CD4-positive, alpha-beta T cell treated with Interleukin-15 for 4 hours (primary cell): ENCODE results near the gene MRTFA.
"Not testable (repeated sequence)": the region's sequence is repeated elsewhere in the genome, so short reads cannot be mapped to it uniquely, and the experiment has no call there.

Experiments
- DNase-seq: peaks from one replicate; pipeline ENCODE4 v3.0.0-alpha.2; 2020; ENCODE audit warnings: low spot score

The MRTFA gene

DNA sequence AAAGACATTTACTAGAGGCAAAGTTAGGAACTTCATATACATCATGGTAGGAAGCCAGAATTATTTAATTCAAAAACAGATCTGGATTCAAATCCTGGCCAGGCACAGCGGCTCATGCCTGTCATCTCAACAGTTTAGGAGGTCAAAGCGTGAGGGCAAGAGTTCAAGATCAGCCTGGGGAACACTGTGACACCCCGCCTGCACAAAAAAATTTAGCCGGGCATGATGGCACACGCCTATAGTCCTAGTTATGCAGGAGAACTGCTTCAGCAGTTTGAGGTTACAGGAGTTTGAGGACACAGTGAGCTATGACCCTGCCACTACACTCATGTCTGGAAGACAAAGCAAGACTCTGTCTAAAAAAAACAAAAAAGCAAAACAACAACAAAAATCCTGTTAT is 8.9 kb downstream of the MRTFA start:
- DNase-seq = no peak

DNA sequence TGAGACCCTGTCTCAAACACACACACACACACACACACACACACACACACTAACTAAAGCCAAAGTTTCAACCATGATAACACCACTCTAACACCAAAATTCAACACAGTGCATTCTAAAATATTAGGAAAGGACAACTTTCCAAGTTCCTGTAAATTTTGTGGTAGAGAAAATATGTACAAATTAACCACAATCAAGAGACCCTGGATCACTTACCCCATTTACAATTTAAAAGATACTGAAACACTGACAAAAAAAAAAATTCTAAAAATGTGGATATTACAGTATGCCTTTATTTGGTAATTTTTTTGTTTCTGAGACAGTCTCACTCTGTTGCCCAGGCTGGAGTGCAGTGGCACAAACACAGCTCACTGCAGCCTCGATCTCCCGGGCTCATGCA is 9.7 kb downstream of the MRTFA start:
- DNase-seq = no peak

DNA sequence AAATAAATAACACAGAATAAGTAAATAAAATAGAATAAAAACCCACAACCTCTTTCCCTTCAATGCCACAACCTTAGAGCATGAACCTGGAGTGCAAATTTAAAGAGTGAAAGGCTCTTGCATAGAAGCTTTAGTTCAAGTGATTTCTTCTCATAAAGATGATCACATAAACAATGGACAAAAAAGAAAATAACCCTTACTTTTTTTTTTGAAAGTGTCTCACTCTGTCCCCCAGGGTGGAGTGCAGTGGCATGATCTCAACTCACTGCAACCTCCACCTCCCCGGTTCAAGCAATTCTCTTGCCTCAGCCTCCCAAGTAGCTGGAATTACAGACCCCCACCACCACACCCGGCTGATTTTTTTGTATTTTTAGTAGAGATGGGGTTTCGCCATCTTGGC is 10.7 kb downstream of the MRTFA start:
- not testable (repeated sequence) for DNase-seq

DNA sequence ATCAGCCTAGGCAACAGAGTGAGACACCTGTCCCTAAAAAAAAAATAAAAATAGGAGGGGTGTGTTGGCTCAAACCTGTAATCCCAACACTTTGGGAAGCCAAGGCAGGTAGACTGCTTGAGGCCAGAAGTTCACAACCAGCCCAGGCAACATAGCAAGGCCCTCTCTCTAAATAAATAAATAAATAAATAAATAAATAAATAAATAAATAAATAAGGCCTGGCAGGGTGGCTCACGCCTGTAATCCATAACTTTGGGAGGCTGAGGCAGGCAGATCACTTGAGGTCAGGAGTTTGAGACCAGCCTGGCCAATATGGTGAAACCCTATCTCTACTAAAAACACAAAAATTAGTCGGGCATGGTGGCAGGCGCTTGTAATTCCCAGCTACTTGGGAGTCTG is 11.2 kb downstream of the MRTFA start:
- not testable (repeated sequence) for DNase-seq

DNA sequence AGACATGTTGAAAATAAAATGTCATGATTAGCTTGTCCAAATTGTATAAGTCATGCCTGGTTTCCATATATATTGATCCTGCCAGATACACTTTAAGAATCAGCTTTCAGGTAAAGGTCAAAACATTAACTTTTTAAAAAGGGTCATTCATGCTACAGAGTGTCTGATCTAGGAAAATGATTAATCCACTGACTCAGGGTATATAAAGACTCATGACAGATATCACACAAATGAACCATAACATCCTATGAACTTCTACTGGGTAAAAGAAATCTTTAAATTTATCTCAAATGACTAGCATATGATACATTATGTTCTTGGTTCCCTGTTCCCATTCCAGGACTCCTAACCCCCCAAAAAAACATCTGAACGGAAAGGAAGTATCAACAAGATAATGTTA is 11.7 kb downstream of the MRTFA start:
- no peak for DNase-seq

DNA sequence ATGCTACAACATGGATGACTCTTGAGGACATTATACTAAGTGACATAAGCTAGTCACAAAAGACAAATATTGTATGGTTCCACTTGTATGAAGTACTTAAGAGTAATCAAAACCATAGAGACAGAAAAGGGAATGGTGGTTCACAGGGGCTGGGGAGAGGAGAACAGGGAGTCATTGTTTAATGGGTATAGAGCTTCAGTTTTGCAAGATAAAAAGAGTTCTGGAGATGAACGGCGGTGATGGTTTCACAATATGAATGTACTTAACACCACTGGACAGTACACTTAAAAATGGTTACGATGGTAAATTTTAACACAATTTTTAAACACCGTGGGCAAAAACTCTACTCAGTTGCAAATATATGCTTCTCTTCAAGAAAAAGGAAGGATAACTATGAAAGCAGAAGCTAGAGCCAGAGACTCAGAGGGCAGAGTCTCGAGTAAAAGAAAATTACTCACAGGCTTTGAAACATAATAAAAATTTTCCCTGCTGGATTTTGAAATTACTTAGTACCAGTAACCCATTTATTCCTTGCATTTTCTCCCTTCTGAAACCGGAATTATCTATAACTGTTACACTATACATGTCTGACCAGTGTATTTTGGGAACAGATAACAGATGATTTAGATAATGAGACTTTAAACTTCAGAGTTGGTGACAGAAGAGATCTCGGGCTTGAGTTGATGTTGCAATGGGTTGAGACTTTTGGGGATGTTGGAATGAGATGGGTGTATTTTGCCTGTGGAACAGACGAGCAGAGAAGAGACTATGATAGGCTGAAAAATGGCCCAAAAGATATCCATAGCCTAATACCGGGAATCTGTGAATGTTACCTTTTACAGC is 15.0 kb downstream of the MRTFA start:
- DNase-seq = no peak

DNA sequence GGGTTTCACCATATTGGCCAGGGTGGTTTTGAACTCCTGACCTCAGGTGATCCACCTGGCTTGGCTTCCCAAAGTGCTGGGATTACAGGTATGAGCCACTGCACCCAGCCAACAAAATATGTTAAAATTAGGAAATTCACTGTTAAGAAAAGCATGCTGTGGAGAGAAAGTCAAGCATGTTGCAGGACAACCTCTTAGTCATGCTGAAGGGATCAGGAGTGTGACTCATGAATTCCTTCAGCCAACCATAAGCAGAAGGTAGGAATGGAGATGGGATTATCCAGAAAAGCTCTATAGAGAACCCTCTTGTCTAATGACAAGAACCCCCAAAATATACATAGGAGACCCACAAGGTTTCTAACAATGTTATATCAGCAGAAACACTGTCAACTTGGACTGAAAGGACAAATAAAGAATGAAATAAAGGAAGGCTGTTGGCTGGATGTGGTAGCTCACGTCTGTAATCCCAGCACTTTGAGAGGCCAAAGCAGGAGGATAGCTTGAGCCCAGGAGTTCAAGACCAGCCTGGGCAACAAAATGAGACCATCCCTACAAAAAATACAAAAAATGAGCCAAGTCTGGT is 16.0 kb downstream of the MRTFA start:
- DNase-seq = no peak

DNA sequence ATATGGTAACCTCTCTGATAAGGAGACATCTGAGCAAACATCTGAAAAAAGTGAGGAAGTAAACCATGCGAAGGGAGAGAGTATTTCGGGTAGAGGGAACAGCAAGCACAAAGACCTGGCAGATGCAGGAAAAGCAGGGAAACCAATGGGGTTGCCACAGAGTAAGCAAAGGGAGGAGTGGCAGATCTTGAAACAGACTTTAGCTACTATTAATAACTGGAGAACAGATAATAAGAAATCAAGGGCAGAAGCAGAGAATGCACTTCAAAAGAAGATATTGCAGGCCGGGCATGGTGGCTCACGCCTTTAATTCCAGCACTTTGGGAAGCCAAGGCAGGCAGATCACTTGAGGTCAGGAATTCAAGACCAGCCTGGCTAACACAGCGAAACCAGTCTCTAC is 18.1 kb downstream of the MRTFA start:
- no peak for DNase-seq

DNA sequence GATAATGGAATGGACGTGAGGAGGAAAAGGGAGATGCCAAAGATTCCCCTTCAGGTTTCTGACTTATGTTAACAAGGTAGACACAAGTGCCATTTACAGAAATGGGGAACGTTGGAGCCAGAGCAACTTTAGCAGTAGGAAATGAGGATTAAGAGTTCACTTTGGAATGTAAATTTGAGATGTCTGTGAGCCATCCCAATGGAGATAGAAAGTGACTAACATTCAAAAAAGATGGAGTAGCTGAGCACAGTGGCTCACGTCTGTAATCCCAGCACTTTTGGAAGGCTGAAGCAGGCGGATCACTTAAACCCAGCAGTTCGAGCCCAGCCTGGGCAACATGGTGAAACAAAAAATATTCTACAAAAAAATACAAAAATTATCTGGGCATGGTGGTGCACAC is 19.9 kb downstream of the MRTFA start:
- DNase-seq = no peak

DNA sequence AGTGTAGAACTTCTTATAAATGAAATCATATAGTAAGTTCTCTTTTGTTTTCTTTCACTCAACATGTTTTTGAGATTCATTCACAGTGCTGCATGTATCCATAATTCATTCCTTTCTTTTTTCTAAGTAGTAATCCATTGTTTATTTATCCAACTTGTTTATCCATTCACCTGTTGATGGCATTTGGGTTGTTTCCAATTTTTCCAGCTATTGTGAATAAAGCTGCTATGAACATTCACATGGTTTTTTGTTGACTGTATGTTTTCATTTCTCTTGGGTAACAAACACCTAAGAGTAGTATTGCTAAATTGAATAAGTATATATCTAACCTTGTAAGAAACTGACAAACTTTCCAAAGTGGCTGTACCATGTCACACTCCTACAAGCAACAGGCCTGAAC is 23.5 kb downstream of the MRTFA start:
- DNase-seq = no peak

DNA sequence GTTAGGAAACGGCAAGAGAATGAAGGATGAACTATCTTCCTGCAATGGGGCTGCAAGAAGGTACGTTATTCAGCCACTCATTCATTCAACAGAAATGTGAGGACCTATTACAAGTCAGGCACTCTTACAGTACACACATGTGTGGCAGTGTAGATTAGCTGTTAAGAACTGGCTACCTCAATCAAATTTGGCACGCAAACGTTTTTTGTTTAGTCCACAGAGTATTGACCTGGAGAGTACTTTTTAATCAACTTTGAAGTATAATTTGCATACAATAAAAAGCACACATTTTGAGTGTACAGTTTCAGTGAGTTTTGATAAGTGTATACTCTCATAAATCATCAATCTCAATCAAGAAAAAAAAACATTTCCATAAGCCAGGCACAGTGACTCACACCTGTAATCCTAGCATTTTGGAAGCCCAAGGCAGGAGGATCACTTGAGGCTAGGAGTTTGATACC is 24.2 kb downstream of the MRTFA start:
- no peak for DNase-seq

DNA sequence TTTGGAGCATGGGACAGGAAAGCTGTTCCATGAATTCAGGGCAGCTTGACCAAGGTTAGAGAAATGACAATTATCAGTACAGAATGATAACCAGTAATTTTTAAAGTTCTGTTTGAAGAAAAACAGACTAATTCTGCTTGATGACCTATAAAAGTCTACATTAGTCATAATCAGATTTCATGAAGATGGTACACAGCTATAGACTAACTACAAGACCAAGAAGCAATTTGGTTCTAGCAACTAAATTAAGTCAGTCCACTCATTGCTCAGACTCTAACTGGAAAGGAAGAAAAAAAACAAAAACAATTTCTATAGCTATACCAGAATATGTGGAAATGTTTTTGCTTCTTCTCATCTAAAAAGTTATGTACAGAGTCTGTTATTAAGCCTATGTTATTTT is 24.9 kb downstream of the MRTFA start:
- DNase-seq = no peak

DNA sequence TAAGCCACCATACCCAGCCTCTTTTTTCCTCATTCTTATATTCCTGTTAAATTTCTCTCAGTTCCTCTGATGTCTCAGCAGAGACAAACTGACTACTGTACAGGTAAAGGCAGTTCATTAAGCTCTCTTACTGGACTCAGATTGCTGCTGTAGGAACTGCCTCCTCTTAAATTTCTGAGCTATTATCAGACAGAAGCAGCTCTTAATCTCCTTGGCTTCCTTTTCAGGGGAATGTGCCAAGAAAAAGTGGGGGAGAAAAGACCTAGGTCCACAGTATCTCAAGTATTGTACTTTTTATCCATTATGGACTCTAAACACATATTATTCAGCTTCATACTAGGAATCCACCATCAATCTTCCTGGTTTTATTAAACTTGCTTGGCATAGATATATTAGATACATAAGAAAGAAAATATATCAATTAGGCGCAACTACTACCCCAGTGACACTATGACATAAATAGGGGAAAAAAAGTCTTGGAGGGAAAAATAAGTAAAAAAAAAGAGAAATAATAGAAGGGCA is 26.1 kb downstream of the MRTFA start:
- no peak for DNase-seq

DNA sequence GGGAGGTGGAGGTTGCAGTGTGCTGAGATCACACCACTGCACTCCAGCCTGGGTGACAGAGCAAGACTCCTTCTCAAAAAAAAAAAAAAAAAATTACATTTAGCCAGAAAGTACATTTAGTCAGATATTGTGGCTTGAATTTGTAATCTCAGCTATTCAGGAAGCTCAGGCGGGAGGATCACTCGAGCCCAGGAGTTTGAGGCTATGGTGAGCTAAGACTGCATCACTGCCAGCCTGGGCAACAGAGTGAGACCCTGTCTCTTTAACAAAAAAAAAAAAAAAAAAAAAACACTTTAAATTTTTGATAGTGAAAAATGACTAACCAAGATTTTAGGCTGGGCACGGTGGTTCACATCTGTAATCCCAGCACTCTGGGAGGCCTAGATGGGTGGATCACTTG is 27.3 kb downstream of the MRTFA start:
- DNase-seq = no peak

DNA sequence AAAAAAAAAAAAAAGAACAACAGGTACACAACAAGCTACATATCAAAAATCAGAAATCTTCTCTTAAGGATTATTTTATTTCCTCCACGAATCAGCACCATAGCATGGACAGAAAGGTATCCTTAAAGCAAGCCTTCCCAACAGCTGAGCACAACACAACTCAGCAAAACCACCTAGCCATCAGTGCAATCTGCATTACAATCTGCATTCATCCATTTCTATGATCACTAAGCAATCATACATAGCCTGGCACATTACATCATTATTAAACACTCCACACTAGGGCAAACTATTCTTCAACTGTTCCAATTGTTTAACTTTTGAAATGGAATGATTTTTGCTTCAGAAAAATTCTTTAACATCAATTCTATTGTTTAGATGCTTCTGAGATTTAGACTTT is 29.0 kb downstream of the MRTFA start:
- DNase-seq = no peak

DNA sequence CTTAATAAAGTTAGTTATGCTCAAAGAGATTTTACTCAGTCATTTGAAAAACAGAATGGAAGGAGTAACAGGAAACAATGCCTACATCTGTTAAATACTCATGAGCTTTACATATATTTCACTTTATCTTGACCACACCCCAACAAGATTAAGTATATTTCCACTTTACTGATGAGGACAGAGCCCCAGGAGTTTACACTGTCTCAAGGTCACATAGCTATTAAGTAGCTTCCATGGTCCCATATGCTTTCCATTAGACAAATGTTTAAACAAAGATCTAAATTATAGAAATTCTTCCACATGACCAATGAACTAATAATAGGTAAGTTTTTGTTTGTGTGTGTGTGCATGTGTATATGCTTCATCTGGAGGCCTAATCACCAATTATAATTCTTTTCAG is 30.2 kb downstream of the MRTFA start:
- DNase-seq = no peak

DNA sequence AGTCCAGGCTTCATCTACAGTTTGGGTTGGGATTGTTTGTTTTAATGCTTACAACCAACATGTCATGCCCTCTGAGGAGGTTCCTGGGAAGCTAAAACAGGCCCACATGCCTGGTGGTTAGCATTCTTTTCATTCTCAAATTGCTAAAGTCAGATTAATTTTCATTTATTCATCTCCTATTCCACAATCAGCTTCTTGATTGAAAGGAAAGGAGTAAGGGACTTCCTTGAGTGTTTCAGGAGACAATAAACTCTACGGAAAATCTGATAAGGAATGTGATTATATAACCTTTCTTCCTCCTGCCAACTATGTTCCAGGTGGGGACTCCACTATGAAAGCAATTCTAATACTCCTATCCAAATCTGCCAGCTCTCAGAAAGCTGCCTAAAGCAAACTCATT is 30.8 kb downstream of the MRTFA start:
- DNase-seq = no peak

DNA sequence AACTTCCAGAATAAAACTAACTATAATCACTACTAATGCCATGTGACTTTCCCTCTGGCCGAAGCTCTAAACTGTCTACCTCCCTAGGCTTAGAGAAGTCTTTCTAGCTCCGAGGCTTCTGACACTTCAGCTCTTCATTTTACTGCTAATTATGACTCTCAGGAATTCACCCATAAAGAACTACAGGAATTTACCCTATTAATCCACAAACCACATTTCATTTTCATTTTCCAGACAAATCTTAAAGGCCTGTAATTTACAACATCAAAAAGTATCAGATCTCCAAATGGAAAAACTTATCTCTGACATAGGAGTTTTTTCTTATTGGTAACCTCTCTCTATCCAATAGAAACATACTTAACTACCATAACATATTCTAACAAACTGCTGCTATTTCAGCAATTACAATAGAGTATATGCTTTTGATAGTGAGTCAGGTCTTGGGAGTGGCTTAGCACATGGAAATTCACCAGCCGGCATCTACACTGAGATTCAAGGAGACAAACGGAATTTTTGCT is 33.4 kb downstream of the MRTFA start:
- DNase-seq = no peak

DNA sequence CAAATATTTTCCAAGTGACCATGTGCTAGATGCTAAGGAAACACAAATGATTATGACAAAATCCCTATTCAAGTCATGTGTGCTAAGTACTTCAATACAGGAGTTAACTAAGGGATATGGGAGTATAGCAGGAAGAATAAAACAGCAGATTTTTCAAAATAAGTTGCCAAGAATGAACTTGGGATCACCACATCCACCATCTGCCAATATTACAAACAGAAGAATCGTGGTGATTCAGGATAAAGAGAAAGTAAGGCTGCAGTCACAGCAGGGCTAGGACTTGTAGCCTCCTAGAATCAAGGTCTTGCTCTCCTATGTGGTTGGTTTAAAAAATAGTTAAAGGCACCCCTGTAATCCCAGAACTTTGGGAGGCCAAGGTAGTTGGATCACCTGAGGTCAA is 34.3 kb downstream of the MRTFA start:
- DNase-seq = no peak

DNA sequence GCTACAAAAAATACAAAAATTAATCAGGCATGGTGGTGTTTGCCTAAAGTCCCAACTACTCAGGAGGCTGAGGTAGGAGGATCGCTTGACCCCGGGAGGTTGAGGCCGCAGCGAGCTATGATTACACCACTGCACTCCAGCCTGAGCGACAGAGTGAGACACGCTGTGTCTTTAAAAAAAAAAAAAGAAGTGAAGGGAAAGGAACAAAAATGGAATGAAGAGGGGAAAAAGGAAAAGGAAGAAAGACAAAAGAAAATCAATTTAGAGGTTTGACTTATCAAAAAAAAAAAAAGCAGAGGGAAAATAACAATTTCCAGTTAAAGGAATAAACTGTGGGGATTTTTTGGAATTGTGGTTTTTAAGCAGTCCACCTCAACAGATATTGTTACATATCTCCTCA is 36.8 kb downstream of the MRTFA start:
- no peak for DNase-seq

DNA sequence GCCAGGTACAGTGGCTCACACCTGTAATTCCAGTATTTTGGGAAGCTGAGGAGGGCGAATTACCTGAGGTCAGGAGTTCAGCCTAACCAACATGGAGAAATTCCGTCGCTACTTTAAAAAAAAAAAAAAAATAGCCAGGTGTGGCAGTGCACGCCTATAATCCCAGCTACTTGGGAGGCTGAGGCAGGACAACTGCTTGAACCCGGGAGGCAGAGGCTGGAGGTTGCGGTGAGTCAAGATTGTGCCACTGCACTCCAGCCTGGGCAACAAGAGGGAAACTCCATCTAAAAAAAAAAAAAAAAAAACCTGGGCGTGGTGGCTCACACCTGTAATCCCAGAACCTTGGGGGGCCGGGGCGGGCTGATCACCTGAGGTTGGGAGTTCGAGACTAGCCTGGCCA is 37.8 kb downstream of the MRTFA start:
- DNase-seq = not testable (repeated sequence)

DNA sequence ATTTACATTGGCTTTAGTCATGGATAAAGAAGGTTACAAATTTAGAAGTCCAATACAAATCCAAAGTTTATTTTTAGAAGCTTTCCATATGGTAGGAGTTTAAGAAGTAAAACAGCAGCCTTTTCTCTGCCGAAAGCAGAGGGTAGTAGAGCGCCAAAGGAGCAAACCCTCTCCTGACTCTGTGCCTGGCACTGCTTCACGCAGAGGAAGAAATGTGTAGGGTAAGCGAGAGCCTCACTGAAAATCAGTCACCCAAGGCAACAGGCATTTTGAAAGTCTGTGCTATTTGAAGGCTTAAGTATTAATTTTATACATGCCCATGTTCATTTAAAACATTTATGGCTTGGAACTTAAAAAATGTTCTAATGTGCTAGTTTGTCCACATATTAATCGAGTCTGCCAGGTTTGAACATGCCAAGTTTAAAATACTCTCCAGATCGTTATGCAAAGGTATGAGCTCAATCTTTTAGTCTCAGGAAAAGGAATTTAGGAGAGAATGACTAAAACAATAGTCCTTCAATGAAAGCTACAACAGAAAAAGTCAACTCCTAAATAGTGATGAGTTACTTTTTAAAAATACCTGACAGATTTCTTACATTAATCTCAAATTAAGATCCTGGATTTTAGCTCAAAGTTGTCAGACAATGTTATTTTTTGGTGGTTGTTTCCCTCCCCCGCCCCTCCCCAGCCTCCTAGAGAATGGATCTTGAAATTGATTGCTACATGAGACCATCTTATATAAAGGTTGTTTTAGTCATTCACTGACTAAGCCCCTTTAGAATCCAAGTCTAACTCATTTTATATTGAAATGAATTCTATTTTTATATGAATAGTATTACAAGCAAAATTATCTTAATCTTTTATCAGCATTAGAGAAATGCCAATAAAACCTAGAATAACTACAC is 38.7 kb downstream of the MRTFA start:
- no peak for DNase-seq
